Endothelial cell of umbilical vein (primary cell): ENCODE data around the gene HSPA1B. TPM values are rescaled to one million over a fixed set of nuclear protein-coding genes. Genes with fewer than 3 reads are reported as not detected.

ENCODE experiments used
- BruUV-seq: library from RNA; stranded (reverse); fragments of 400-500 nt; replicated peaks from 2 replicates; lab custom pipeline; 2021; lab: Mats Ljungman, UMichigan
- CTCF ChIA-PET: fragments of 300-600, 350-600 bp; sonication (Branson Sonifier 250); formaldehyde crosslinking; loops from one replicate; lab custom pipeline; 2021; ENCODE audit warnings: antibody characterized with exemption, inconsistent platforms; lab: Charles Lee
- POLR2A ChIA-PET: fragments of 300-600, 350-600 bp; sonication (Branson Sonifier 250); formaldehyde crosslinking; loops from one replicate; lab custom pipeline; 2021; ENCODE audit warnings: antibody characterized with exemption, inconsistent platforms; lab: Charles Lee
- DNase-seq: peaks from one replicate; pipeline ENCODE4 v3.0.0-alpha.2; 2011; ENCODE audit warnings: low read depth, low spot score
- FAIRE-seq: peaks from 2 replicates; lab custom pipeline; 2011; peaks lifted over from hg19 to GRCh38; lab: Jason Lieb, UNC
- H2AFZ ChIP-seq: 2 replicates; pipeline ENCODE4 v1.6.0; 2012; ENCODE audit warnings: low read depth, low read length, control low read depth, inconsistent platforms
- H3K27ac ChIP-seq: 2 replicates; pipeline ENCODE4 v1.5.1; 2011; ENCODE audit warnings: low read depth, mild to moderate bottlenecking, control low read depth, low read length, moderate library complexity; ENCODE audit not compliant: insufficient read depth
- H3K27me3 ChIP-seq, 2 experiments: 2 replicates each; pipeline versions ENCODE4 v1.6.0 to v1.6.1; 2011; ENCODE audit warnings: low read length in 2 of 2, mixed read lengths in 1 of 2; ENCODE audit not compliant: control insufficient read depth in 2 of 2, insufficient read depth in 2 of 2
- H3K36me3 ChIP-seq, 2 experiments: 2 replicates in 1 of 2; 3 replicates in 1 of 2; pipeline ENCODE4 v1.5.1; 2011; ENCODE audit warnings: low read length in 2 of 2, mild to moderate bottlenecking in 1 of 2, moderate library complexity in 1 of 2; ENCODE audit not compliant: control insufficient read depth in 2 of 2, insufficient read depth in 2 of 2; ENCODE audit errors: extremely low read depth in 1 of 2
- H3K4me1 ChIP-seq: 3 replicates; pipeline ENCODE4 v1.5.1; 2011; ENCODE audit warnings: mild to moderate bottlenecking, low read length; ENCODE audit not compliant: control insufficient read depth, insufficient read depth; ENCODE audit errors: extremely low read depth
- H3K4me2 ChIP-seq: 2 replicates; pipeline ENCODE4 v1.6.1; 2011; ENCODE audit warnings: low read length, control low read depth, mixed read lengths; ENCODE audit not compliant: insufficient read depth
- H3K4me3 ChIP-seq, 3 experiments: fragments of 200-600 bp in 1 of 3; sonication (generic), shearing (Covaris generic) in 1 of 3; replicated peaks in 1 of 3; 2 replicates each; pipeline ENCODE4 v1.5.1; 2011 to 2016; ENCODE audit warnings: control low read depth in 3 of 3, low read length in 3 of 3, mild to moderate bottlenecking in 2 of 3, inconsistent platforms in 1 of 3, low read depth in 1 of 3, moderate library complexity in 1 of 3; ENCODE audit not compliant: insufficient read depth in 1 of 3
- H3K79me2 ChIP-seq: 2 replicates; pipeline ENCODE4 v1.6.0; 2012; ENCODE audit warnings: low read length, inconsistent platforms; ENCODE audit not compliant: control insufficient read depth, insufficient read depth
- H3K9ac ChIP-seq: replicated peaks from 2 replicates; pipeline ENCODE3; 2011; ENCODE audit warnings: low read length, control low read depth; ENCODE audit not compliant: insufficient read depth; ENCODE audit errors: extremely low read depth
- H3K9me1 ChIP-seq: replicated peaks from 3 replicates; pipeline ENCODE4 v1.6.0; 2011; ENCODE audit warnings: mild to moderate bottlenecking, low read length; ENCODE audit not compliant: control insufficient read depth, insufficient read depth; ENCODE audit errors: extremely low read depth
- H3K9me3 ChIP-seq: replicated peaks from 2 replicates; pipeline ENCODE4 v1.5.1; 2012; ENCODE audit warnings: low read length, inconsistent platforms; ENCODE audit not compliant: control insufficient read depth, insufficient read depth
- H4K20me1 ChIP-seq: replicated peaks from 2 replicates; pipeline ENCODE3; 2011; ENCODE audit warnings: mild to moderate bottlenecking, low read length; ENCODE audit not compliant: control insufficient read depth, insufficient read depth; ENCODE audit errors: extremely low read depth
- EZH2 ChIP-seq: IDR thresholded peaks from 2 replicates; pipeline ENCODE4 v1.6.1; 2012; ENCODE audit warnings: borderline replicate concordance, low read depth, mild to moderate bottlenecking, moderate library complexity, low read length, inconsistent platforms; ENCODE audit not compliant: severe bottlenecking
- FOS ChIP-seq: IDR thresholded peaks from 2 replicates; pipeline ENCODE4 v1.6.1; 2011; ENCODE audit warnings: mild to moderate bottlenecking, low read length, moderate library complexity, borderline replicate concordance; ENCODE audit not compliant: insufficient read depth
- GATA2 ChIP-seq: IDR thresholded peaks from 2 replicates; pipeline ENCODE4 v1.7.0; 2011; ENCODE audit warnings: low read depth, mild to moderate bottlenecking, moderate library complexity, mixed read lengths, low read length; ENCODE audit not compliant: insufficient read length, insufficient read depth
- JUN ChIP-seq: IDR thresholded peaks from 2 replicates; pipeline ENCODE4 v1.6.1; 2011; ENCODE audit warnings: borderline replicate concordance, low read depth; ENCODE audit not compliant: insufficient read length, insufficient read depth
- MYC ChIP-seq: IDR thresholded peaks from one replicate; pipeline ENCODE4 v1.6.1; 2011; ENCODE audit warnings: mild to moderate bottlenecking, low read depth, low read length
- POLR2A ChIP-seq: IDR thresholded peaks from 2 replicates; pipeline ENCODE4 v1.6.1; 2012; ENCODE audit warnings: low read depth, mild to moderate bottlenecking, control low read depth, low read length
- POLR2AphosphoS5 ChIP-seq: IDR thresholded peaks from 2 replicates; pipeline ENCODE4 v1.6.1; 2012; ENCODE audit warnings: low read depth, mild to moderate bottlenecking, control low read depth, low read length, moderate library complexity; ENCODE audit not compliant: insufficient read depth
- dilution Hi-C: fragments of 300-500 bp; cut with MboI; formaldehyde crosslinking; loops from one replicate; pipeline ENCODE4 v1.15.0; 2019; ENCODE audit warnings: low sequenced_read_pairs; ENCODE audit not compliant: extremely low pct_ligation_motif_present
- intact Hi-C: fragments of 100-400 bp; cut with micrococcal nuclease; formaldehyde crosslinking; loops from one replicate; pipeline ENCODE4 v1.10.0; 2022
- polyA plus RNA-seq, 4 experiments: library from polyadenylated mRNA; depleted of rRNA in 3 of 4; stranded (reverse) in 3 of 4; unstranded in 1 of 4; fragments of >200 nt; gene quantifications; 2 replicates each; pipeline versions ENCODE4 v1.2.1 to v1.2.3, GENCODE V29; 2011 to 2012; ENCODE audit warnings: missing spikeins in 1 of 4
- total RNA-seq: library from RNA; stranded (reverse); gene quantifications from 2 replicates; pipeline ENCODE4 v1.2.3, GENCODE V29; 2021
- TF ChIP-seq, protein P1 (sequence below), 2 donors: IDR thresholded peaks; 1 replicate in 1 of 2; 2 replicates in 1 of 2; pipeline ENCODE4 v1.5.1; 2011; ENCODE audit warnings: low read length in 2 of 2, mild to moderate bottlenecking in 2 of 2, moderate library complexity in 2 of 2, control low read depth in 1 of 2, inconsistent platforms in 1 of 2, low read depth in 1 of 2; ENCODE audit not compliant: insufficient read depth in 1 of 2; ENCODE audit errors: extremely low read depth in 1 of 2
- TF ChIP-seq, protein P2 (sequence below): IDR thresholded peaks from 2 replicates; pipeline ENCODE4 v1.6.1; 2011; ENCODE audit not compliant: insufficient read depth, insufficient read length

HSPA1B gene
- total and polyA plus RNA-seq, 2 donors (not counting 3 experiments of a cell fraction or from before 2014, with no cell fraction given) = 27.1 to 54.0 TPM

GRCh38 chr6:31825553-31825952 lies 2.0 kb upstream of the HSPA1B start:
- Histone ChIP-seq H3K9ac (no peak overlapping the region), H2AFZ (no peak overlapping the region), H3K79me2 (peaks cover 11% of the 10 kb centered on the region), H3K4me2 (no peak overlapping the region), H3K36me3 (no peaks in the 10 kb centered on the region), H3K4me1 (peaks cover 18% of the 10 kb centered on the region), H3K9me3 (no peaks in the 10 kb centered on the region), H4K20me1 (no peaks in the 10 kb centered on the region), H3K27me3 (no peaks in the 10 kb centered on the region), H3K9me1 (no peaks in the 10 kb centered on the region), H3K27ac (no peak overlapping the region), H3K4me3 (no peak overlapping the region)
- ChIA-PET POLR2A (no interaction called here), CTCF (interaction anchor here (1.1 kb wide), 1 partner anchor 19 kb away, joined by 3 read pairs; the partner anchor contains the start of gene LSM2)
- intact Hi-C loops = no loop called here
- dilution Hi-C loops = no loop called here
- no peak for FAIRE-seq
- TF ChIP-seq EZH2 (no peak), JUN (no peak), POLR2A (no peak), FOS (no peak), GATA2 (no peak), POLR2AphosphoS5 (no peak), MYC (no peak)
- TF ChIP-seq, protein P1, sequence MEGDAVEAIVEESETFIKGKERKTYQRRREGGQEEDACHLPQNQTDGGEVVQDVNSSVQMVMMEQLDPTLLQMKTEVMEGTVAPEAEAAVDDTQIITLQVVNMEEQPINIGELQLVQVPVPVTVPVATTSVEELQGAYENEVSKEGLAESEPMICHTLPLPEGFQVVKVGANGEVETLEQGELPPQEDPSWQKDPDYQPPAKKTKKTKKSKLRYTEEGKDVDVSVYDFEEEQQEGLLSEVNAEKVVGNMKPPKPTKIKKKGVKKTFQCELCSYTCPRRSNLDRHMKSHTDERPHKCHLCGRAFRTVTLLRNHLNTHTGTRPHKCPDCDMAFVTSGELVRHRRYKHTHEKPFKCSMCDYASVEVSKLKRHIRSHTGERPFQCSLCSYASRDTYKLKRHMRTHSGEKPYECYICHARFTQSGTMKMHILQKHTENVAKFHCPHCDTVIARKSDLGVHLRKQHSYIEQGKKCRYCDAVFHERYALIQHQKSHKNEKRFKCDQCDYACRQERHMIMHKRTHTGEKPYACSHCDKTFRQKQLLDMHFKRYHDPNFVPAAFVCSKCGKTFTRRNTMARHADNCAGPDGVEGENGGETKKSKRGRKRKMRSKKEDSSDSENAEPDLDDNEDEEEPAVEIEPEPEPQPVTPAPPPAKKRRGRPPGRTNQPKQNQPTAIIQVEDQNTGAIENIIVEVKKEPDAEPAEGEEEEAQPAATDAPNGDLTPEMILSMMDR (IDR thresholded peaks at IDR 0.05; ENCODE audit: extremely low read depth in 1 of 2, insufficient read depth in 1 of 2, low read depth in 1 of 2, low read length in 2 of 2) = no peak
- TF ChIP-seq, protein P2, sequence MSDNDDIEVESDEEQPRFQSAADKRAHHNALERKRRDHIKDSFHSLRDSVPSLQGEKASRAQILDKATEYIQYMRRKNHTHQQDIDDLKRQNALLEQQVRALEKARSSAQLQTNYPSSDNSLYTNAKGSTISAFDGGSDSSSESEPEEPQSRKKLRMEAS = no peak
- no TSS peak for BruUV-seq
- no peak for DNase-seq
